Calu3 (cell line): Measurements from ENCODE around the gene LRP10. TPM values are rescaled to one million over a fixed set of nuclear protein-coding genes. Genes with fewer than 3 reads are reported as not detected.

ENCODE experiments used
- BruUV-seq: library from RNA; stranded (reverse); fragments of 400-500 nt; replicated peaks from 2 replicates; lab custom pipeline; 2021; lab: Mats Ljungman, UMichigan
- CTCF ChIA-PET: fragments of 300-600 bp; sonication (Branson Sonifier 250); formaldehyde crosslinking; loops from one replicate; lab custom pipeline; 2022; ENCODE audit warnings: antibody characterized with exemption; lab: Charles Lee
- DNase-seq: peaks from one replicate; pipeline ENCODE4 v3.0.0; 2022
- H3K27ac Mint-ChIP-seq: one replicate; pipeline ENCODE4 v1.8.0; 2022; ENCODE audit warnings: mixed read lengths; ENCODE audit not compliant: unreplicated experiment
- H3K27me3 Mint-ChIP-seq: one replicate; pipeline ENCODE4 v1.8.0; 2022; ENCODE audit warnings: mixed read lengths; ENCODE audit not compliant: unreplicated experiment
- H3K36me3 Mint-ChIP-seq: one replicate; pipeline ENCODE4 v1.8.0; 2022; ENCODE audit warnings: mild to moderate bottlenecking, moderate library complexity, mixed read lengths; ENCODE audit not compliant: insufficient read depth, unreplicated experiment
- H3K4me1 Mint-ChIP-seq: one replicate; pipeline ENCODE4 v1.8.0; 2022; ENCODE audit warnings: mild to moderate bottlenecking, low read depth, mixed read lengths; ENCODE audit not compliant: unreplicated experiment
- H3K4me3 Mint-ChIP-seq: one replicate; pipeline ENCODE4 v1.8.0; 2022; ENCODE audit warnings: mild to moderate bottlenecking, low read depth, moderate library complexity, mixed read lengths; ENCODE audit not compliant: unreplicated experiment
- H3K9me3 Mint-ChIP-seq: one replicate; pipeline ENCODE4 v1.8.0; 2022; ENCODE audit warnings: low read depth, mixed read lengths; ENCODE audit not compliant: unreplicated experiment
- intact Hi-C: fragments of 100-400 bp; cut with micrococcal nuclease; formaldehyde crosslinking; loops from one replicate; pipeline ENCODE4 v1.10.0; 2022; ENCODE audit not compliant: unreplicated experiment
- total RNA-seq: library from RNA; stranded (reverse); gene quantifications from 2 replicates; pipeline ENCODE4 v1.2.3, GENCODE V29; 2022
- TF ChIP-seq, protein P1 (sequence below): fragments of 200-600 bp; IDR thresholded peaks from one replicate; pipeline ENCODE4 v1.8.0; 2022; ENCODE audit warnings: antibody characterized with exemption; ENCODE audit not compliant: unreplicated experiment

Gene LRP10
- total RNA-seq, 1 experiment from 2014 or later: 112 TPM

DNA sequence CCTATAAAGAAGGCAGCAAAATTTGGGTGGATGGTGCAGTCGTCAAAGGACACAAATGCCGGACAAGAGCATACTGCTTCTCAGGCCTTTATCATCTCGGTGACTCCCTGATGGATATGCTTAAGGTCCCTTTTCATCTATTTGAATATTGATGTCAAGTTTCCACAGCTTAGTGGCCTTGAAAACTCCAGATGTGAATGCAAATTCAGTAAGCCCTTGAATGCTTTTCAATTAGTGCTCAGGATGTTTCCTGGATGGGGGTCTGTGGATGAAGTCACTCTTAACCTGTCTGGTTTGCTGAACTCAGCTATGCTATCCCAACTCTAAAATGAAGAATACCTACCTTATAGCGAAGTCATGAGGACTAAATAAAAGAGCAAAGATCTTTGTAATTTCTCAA, 22.2 kb downstream of the LRP10 start:
- Mint-ChIP-seq H3K27me3 (no peaks in the 10 kb centered on the region), H3K9me3 (no peaks in the 10 kb centered on the region), H3K27ac (no peak overlapping the region), H3K4me3 (no peak overlapping the region), H3K36me3 (no peaks in the 10 kb centered on the region), H3K4me1 (peaks cover 10% of the 10 kb centered on the region)
- intact Hi-C loops: no loop called here
- CTCF ChIA-PET: no interaction called here
- no peak for DNase-seq
- TF ChIP-seq, protein P1, sequence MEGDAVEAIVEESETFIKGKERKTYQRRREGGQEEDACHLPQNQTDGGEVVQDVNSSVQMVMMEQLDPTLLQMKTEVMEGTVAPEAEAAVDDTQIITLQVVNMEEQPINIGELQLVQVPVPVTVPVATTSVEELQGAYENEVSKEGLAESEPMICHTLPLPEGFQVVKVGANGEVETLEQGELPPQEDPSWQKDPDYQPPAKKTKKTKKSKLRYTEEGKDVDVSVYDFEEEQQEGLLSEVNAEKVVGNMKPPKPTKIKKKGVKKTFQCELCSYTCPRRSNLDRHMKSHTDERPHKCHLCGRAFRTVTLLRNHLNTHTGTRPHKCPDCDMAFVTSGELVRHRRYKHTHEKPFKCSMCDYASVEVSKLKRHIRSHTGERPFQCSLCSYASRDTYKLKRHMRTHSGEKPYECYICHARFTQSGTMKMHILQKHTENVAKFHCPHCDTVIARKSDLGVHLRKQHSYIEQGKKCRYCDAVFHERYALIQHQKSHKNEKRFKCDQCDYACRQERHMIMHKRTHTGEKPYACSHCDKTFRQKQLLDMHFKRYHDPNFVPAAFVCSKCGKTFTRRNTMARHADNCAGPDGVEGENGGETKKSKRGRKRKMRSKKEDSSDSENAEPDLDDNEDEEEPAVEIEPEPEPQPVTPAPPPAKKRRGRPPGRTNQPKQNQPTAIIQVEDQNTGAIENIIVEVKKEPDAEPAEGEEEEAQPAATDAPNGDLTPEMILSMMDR: no peak
- BruUV-seq: no TSS peak

DNA sequence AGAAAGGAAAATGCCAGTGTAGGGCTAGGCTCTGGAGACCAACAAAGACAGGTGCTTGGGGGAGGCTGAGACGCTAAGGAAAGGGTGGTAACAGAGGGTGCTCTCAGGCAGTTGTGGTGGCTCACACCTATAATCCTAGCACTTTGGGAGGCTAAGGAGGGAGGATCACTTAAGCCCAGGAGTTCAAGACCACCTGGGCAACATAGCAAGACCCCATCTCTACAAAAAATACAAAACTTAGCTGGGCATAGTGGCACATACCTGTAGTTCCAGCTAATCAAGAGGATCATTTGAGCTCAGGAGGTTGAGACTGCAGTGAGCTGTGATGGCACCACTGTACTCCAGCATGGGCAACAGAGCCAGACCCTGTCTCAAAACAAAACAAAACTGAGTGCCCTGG, 23.9 kb downstream of the LRP10 start:
- no peaks in the 10 kb centered on the region for H3K9me3 Mint-ChIP-seq
- H3K4me3 Mint-ChIP-seq: no peak overlapping the region
- peaks cover 4% of the 10 kb centered on the region for H3K36me3 Mint-ChIP-seq
- TF ChIP-seq, protein P1: no peak
- no peak for DNase-seq
- H3K27ac Mint-ChIP-seq: no peak overlapping the region
- BruUV-seq: no TSS peak
- CTCF ChIA-PET: no interaction called here
- peaks cover under 1% of the 10 kb centered on the region for H3K4me1 Mint-ChIP-seq
- H3K27me3 Mint-ChIP-seq: no peaks in the 10 kb centered on the region
- intact Hi-C loops: no loop called here

DNA sequence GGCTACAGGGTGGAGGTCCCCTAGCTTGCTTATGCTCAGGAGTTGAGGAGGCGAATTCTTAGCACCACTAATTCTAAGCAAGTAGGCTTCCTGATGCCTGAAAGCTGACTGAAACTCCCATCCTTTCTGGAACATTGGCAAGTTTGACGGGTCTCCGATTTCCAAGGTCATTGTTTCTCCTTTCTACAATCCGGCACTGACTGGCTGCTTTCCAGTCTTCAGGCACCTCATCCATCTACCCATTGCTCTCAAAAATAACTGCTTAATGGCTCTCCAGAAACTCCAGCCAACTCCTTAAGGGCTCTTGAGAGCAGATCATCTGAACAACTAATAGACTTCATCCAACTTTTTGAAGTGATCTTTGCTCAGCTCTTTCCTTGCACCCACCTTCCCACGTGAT, 24.8 kb downstream of the LRP10 start:
- TF ChIP-seq, protein P1: no peak
- no peak overlapping the region for H3K27ac Mint-ChIP-seq
- no peak for DNase-seq
- no TSS peak for BruUV-seq
- H3K36me3 Mint-ChIP-seq: peaks cover 12% of the 10 kb centered on the region
- no peak overlapping the region for H3K4me3 Mint-ChIP-seq
- H3K27me3 Mint-ChIP-seq: no peaks in the 10 kb centered on the region
- H3K9me3 Mint-ChIP-seq: no peaks in the 10 kb centered on the region
- no peaks in the 10 kb centered on the region for H3K4me1 Mint-ChIP-seq
- CTCF ChIA-PET: interaction anchor here (0.5 to 1.3 kb wide), 4 partner anchors 66 to 211 kb away, joined by 3 read pairs; no protein-coding TSS in a partner anchor
- intact Hi-C loops: no loop called here

DNA sequence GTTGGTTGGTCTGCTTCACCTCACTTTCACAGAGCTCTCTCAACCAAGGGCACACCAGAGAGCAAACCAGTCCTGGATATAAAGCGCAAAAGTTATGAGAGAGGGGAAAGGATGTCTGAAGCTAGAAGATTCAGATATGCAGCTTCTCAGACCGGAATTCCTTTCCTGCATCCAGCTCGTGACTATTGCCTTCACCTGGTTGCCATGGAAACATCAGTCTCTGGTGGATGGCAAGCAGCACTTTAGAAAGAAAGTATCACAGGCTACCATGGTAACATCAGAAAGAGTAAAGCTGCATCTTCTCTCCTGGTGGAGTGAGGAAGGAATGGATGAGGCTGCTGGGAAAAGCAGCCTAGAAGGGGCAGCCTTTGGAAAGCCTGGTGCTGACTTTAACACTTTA, 25.2 kb downstream of the LRP10 start:
- Mint-ChIP-seq H3K4me3 (no peak overlapping the region), H3K27ac (no peak overlapping the region)
- CTCF ChIA-PET: interaction anchor here (0.5 to 1.3 kb wide), 3 partner anchors 66 to 120 kb away, joined by 3 read pairs; no protein-coding TSS in a partner anchor

More for the DNA sequence above, 25.2 kb downstream of the LRP10 start:
- Mint-ChIP-seq H3K27me3 (no peaks in the 10 kb centered on the region), H3K9me3 (no peaks in the 10 kb centered on the region), H3K36me3 (peaks cover 14% of the 10 kb centered on the region), H3K4me1 (no peaks in the 10 kb centered on the region)
- BruUV-seq: no TSS peak
- TF ChIP-seq, protein P1: no peak
- no peak for DNase-seq
- intact Hi-C loops: no loop called here
